Measurements from ENCODE around the gene MYO1E.

MYO1E gene

GRCh38 chr15:59158701-59159034, 214.0 kb downstream of the MYO1E start:
- no peaks in the 10 kb centered on the region; the same call in 1 of the 2 replicates for H3K79me2 ChIP-seq (ENCODE audit: insufficient read depth, low read length)
- no peak overlapping the region for H3K9ac ChIP-seq (ENCODE audit: low read length)
- H3K9me2 ChIP-seq (replicated peaks; ENCODE audit: insufficient read depth, low read length), result no peaks in the 10 kb centered on the region
- no peaks in the 10 kb centered on the region for H3K9me3 ChIP-seq (ENCODE audit: insufficient read depth, low read length)
- H3K27me3 ChIP-seq (ENCODE audit: low read length), result no peaks in the 10 kb centered on the region
- H3K27ac ChIP-seq (ENCODE audit: low read depth, low read length), result no peak overlapping the region
- TF ChIP-seq CTCF (IDR thresholded peaks at IDR 0.05; ENCODE audit: insufficient read depth, low read length, poor library complexity, severe bottlenecking) (no peak), EZH2phosphoT487 (conservative IDR thresholded peaks at IDR 0.05; ENCODE audit: low read length) (no peak)
- no peak overlapping the region for H3K4me2 ChIP-seq (ENCODE audit: low read depth, low read length, poor library complexity, severe bottlenecking)
- H3F3A ChIP-seq (ENCODE audit: insufficient read depth), result peaks cover 24% of the 10 kb centered on the region; the same call in 1 of the 2 replicates
- peaks cover 63% of the 10 kb centered on the region for H3K36me3 ChIP-seq (ENCODE audit: low read length)
- no peak overlapping the region for H3K4me3 ChIP-seq (ENCODE audit: insufficient read depth, low read length, poor library complexity, severe bottlenecking)
- H4K20me1 ChIP-seq (ENCODE audit: low read depth, low read length), result no peaks in the 10 kb centered on the region; the same call in 1 of the 2 replicates
- H2AFZ ChIP-seq (ENCODE audit: low read depth, low read length, severe bottlenecking), result no peak overlapping the region

DNA sequence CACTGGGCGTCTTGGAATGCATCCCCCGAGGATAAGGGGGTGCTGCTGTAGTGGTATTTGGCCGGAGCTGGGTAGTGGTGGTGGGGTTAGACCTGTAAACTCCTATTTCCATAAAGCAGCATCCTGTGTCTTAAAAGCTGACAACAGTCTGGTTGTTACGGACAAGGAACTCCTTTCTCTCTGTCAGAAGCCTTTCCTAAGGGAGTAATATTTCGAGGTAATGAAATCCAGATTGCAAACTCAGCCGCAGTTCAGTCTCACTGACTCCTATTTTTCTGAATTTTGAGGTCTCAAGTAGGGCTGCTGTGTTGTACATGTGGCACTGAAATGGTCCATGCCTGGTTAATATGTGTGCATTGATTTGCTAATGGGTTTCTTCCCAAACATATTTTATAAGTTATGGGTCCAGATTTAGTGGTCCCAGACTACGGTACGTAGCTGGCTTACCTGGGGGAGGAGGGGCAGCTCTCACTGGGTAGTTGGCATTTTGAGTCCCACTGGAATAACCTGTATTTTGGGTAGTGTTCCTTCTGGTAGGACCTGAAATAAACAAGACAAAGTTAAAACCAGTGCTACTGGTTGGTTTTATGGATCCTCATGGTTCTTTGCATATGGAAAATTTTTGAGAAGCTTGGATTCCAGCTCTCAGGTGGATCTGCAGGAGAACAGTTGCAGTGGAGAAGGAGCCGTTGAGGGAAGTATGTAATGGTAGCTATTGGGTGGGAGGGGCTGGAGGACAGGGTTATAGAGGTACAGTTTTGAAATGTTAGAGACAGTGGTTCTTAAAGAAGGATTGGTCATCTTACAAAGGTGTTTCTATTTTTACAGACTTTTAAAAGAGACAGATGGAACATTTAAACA, 214.6 kb downstream of the MYO1E start:
- Histone ChIP-seq H3K4me2 (ENCODE audit: low read depth, low read length, poor library complexity, severe bottlenecking) (no peak overlapping the region), H3F3A (ENCODE audit: insufficient read depth) (peaks cover 18% of the 10 kb centered on the region; the same call in 1 of the 2 replicates), H3K27ac (ENCODE audit: low read depth, low read length) (no peak overlapping the region), H3K27me3 (ENCODE audit: low read length) (no peaks in the 10 kb centered on the region), H2AFZ (ENCODE audit: low read depth, low read length, severe bottlenecking) (no peak overlapping the region), H3K36me3 (ENCODE audit: low read length) (peaks cover 61% of the 10 kb centered on the region), H3K9me3 (ENCODE audit: insufficient read depth, low read length) (no peaks in the 10 kb centered on the region), H3K4me3 (ENCODE audit: insufficient read depth, low read length, poor library complexity, severe bottlenecking) (no peak overlapping the region), H4K20me1 (ENCODE audit: low read depth, low read length) (no peaks in the 10 kb centered on the region; the same call in 1 of the 2 replicates), H3K9ac (ENCODE audit: low read length) (no peak overlapping the region), H3K79me2 (ENCODE audit: insufficient read depth, low read length) (no peaks in the 10 kb centered on the region; the same call in 1 of the 2 replicates), H3K9me2 (replicated peaks; ENCODE audit: insufficient read depth, low read length) (no peaks in the 10 kb centered on the region)
- no peak for TF ChIP-seq CTCF (IDR thresholded peaks at IDR 0.05; ENCODE audit: insufficient read depth, low read length, poor library complexity, severe bottlenecking)
- TF ChIP-seq EZH2phosphoT487 (conservative IDR thresholded peaks at IDR 0.05; ENCODE audit: low read length), result no peak

- H3K9me2 ChIP-seq (replicated peaks; ENCODE audit: insufficient read depth, low read length), result no peaks in the 10 kb centered on the region
- H2AFZ ChIP-seq (ENCODE audit: low read depth, low read length, severe bottlenecking), result no peak overlapping the region
- no peaks in the 10 kb centered on the region for H3K9me3 ChIP-seq (ENCODE audit: insufficient read depth, low read length)
- H3K27ac ChIP-seq (ENCODE audit: low read depth, low read length), result no peak overlapping the region
- peaks cover 62% of the 10 kb centered on the region for H3K36me3 ChIP-seq (ENCODE audit: low read length)
- H3K9ac ChIP-seq (ENCODE audit: low read length), result no peak overlapping the region
- TF ChIP-seq EZH2phosphoT487 (conservative IDR thresholded peaks at IDR 0.05; ENCODE audit: low read length) (no peak), CTCF (IDR thresholded peaks at IDR 0.05; ENCODE audit: insufficient read depth, low read length, poor library complexity, severe bottlenecking) (no peak)
- H3K4me2 ChIP-seq (ENCODE audit: low read depth, low read length, poor library complexity, severe bottlenecking), result no peak overlapping the region
- no peaks in the 10 kb centered on the region for H4K20me1 ChIP-seq (ENCODE audit: low read depth, low read length)
- no peaks in the 10 kb centered on the region; the same call in 1 of the 2 replicates for H3K79me2 ChIP-seq (ENCODE audit: insufficient read depth, low read length)
- no peak overlapping the region for H3K4me3 ChIP-seq (ENCODE audit: insufficient read depth, low read length, poor library complexity, severe bottlenecking)
- H3K27me3 ChIP-seq (ENCODE audit: low read length), result no peaks in the 10 kb centered on the region
- peaks cover 18% of the 10 kb centered on the region; the same call in 1 of the 2 replicates for H3F3A ChIP-seq (ENCODE audit: insufficient read depth)
Observed at GRCh38 chr15:59157396-59157795, 215.3 kb downstream of the MYO1E start.
